Gastrocnemius medialis (tissue), 4 donors: ENCODE results near the gene STRA6. TPM values are rescaled to one million over a fixed set of nuclear protein-coding genes. Genes with fewer than 3 reads are reported as not detected.

Experiments
- ATAC-seq, 2 donors: fragments of 150-250 bp; one replicate each; pipeline ENCODE4 v1.9.1; 2016
- DNase-seq, 2 donors: peaks; one replicate each; pipeline ENCODE4 v3.0.0-alpha.2; 2019
- H3K27ac ChIP-seq, 4 donors: fragments of 200-600 bp; sonication (generic); 1 replicate in 1 of 4; 2 replicates in 3 of 4; pipeline ENCODE4 v1.5.1; 2016 to 2018; ENCODE audit warnings: mild to moderate bottlenecking in 2 of 4, moderate library complexity in 1 of 4
- H3K27me3 ChIP-seq, 3 donors: fragments of 200-600 bp; sonication (generic) in 2 of 3; 1 replicate in 1 of 3; 2 replicates in 2 of 3; pipeline versions ENCODE4 v1.5.1 to v1.6.0; 2016 to 2019; ENCODE audit warnings: mild to moderate bottlenecking in 1 of 3, moderate library complexity in 1 of 3
- H3K36me3 ChIP-seq, 2 donors: fragments of 200-600 bp; sonication (generic) in 1 of 2; one replicate each; pipeline ENCODE4 v1.5.1; 2017 to 2018
- H3K4me1 ChIP-seq, 2 donors: fragments of 200-600 bp; sonication (generic) in 1 of 2; one replicate each; pipeline ENCODE4 v1.5.1; 2016 to 2017; ENCODE audit warnings: mild to moderate bottlenecking in 2 of 2
- H3K4me3 ChIP-seq, 4 donors: fragments of 200-600 bp; sonication (generic) in 3 of 4; 1 replicate in 1 of 4; 2 replicates in 3 of 4; pipeline ENCODE4 v1.5.1; 2016 to 2019; ENCODE audit warnings: mild to moderate bottlenecking in 2 of 4
- H3K9me3 ChIP-seq, 3 donors: fragments of 200-600 bp; sonication (generic) in 2 of 3; 1 replicate in 1 of 3; 2 replicates in 2 of 3; pipeline ENCODE4 v1.5.1; 2016 to 2019
- CTCF ChIP-seq, 5 experiments: fragments of 450-650 bp in 3 of 5; fragments of 200-600 bp in 2 of 5; sonication (generic) in 2 of 5; IDR thresholded peaks in 4 of 5; conservative IDR thresholded peaks in 1 of 5; 1 replicate in 4 of 5; 2 replicates in 1 of 5; pipeline ENCODE4 v1.5.1; 2016 to 2019; ENCODE audit warnings: antibody characterized with exemption in 5 of 5, mild to moderate bottlenecking in 3 of 5, moderate library complexity in 3 of 5
- POLR2A ChIP-seq, 2 donors: fragments of 450-650 bp; IDR thresholded peaks; one replicate each; pipeline ENCODE4 v1.6.1; 2017; ENCODE audit warnings: antibody characterized with exemption in 2 of 2, mild to moderate bottlenecking in 2 of 2, moderate library complexity in 2 of 2
- in situ Hi-C, 4 donors: fragments of 200-750 bp; cut with MboI; loops; one replicate each; pipeline versions ENCODE4 v1.15.0 to v1.8.0; 2017; ENCODE audit warnings: low sequenced_read_pairs in 4 of 4
- intact Hi-C: fragments of 100-400 bp; cut with DNase I; formaldehyde crosslinking; loops from one replicate; pipeline ENCODE4 v1.15.1; 2023; ENCODE audit warnings: low total_unique reads
- total RNA-seq, 4 donors: library from RNA; depleted of rRNA; stranded (reverse); fragments of >200 nt; gene quantifications; one replicate each; pipeline versions ENCODE4 v1.1.0 to v1.2.3, GENCODE V29; 2016

Gene STRA6
- total RNA-seq, 4 donors from 2014 or later: not detected

- Histone ChIP-seq H3K9me3 (no peaks in the 10 kb centered on the region), H3K4me1 (no peaks in the 10 kb centered on the region), H3K36me3 (no peaks in the 10 kb centered on the region), H3K27ac (no peak overlapping the region), H3K4me3 (no peak overlapping the region), H3K27me3 (peaks cover 0 to 18% (median 10%) of the 10 kb centered on the region in 3 donors)
- no peak for DNase-seq
- in situ Hi-C loops: no loop called here
- no peak for ATAC-seq
- intact Hi-C loops: no loop called here
- no peak for TF ChIP-seq CTCF (IDR thresholded peaks at IDR 0.05 in 4 of 5, conservative IDR thresholded peaks at IDR 0.05 in 1 of 5)
- TF ChIP-seq POLR2A (IDR thresholded peaks at IDR 0.05): no peak
These were observed 15.6 kb upstream of the STRA6 start for GRCh38 chr15:74217907-74218885.

- H3K4me3 ChIP-seq: no peak overlapping the region
- H3K27me3 ChIP-seq: peaks cover 0 to 9% (median 4%) of the 10 kb centered on the region in 3 donors
- no peaks in the 10 kb centered on the region for H3K36me3 ChIP-seq
- TF ChIP-seq CTCF (IDR thresholded peaks at IDR 0.05 in 4 of 5, conservative IDR thresholded peaks at IDR 0.05 in 1 of 5) (no peak), POLR2A (IDR thresholded peaks at IDR 0.05) (no peak)
- DNase-seq (no peak), ATAC-seq (no peak)
- no peak overlapping the region for H3K27ac ChIP-seq
- in situ Hi-C loops (no loop called here), intact Hi-C loops (no loop called here)
- H3K4me1 ChIP-seq: no peaks in the 10 kb centered on the region
- no peaks in the 10 kb centered on the region for H3K9me3 ChIP-seq
These were observed 14.4 kb upstream of the STRA6 start for GRCh38 chr15:74216949-74217348.

GRCh38 chr15:74215958-74216357 lies 13.4 kb upstream of the STRA6 start:
- no peaks in the 10 kb centered on the region for H3K36me3 ChIP-seq
- intact Hi-C loops: no loop called here
- H3K27me3 ChIP-seq: peaks cover 0 to 4% (median 0%) of the 10 kb centered on the region in 3 donors
- no peaks in the 10 kb centered on the region for H3K4me1 ChIP-seq
- ATAC-seq (no peak), DNase-seq (no peak)
- H3K27ac ChIP-seq: no peak overlapping the region
- H3K4me3 ChIP-seq: no peak overlapping the region
- no peaks in the 10 kb centered on the region for H3K9me3 ChIP-seq
- in situ Hi-C loops: no loop called here
- no peak for TF ChIP-seq CTCF (IDR thresholded peaks at IDR 0.05 in 4 of 5, conservative IDR thresholded peaks at IDR 0.05 in 1 of 5)
- no peak for TF ChIP-seq POLR2A (IDR thresholded peaks at IDR 0.05)

- no peak for DNase-seq
- intact Hi-C loops: no loop called here
- no peaks in the 10 kb centered on the region for H3K36me3 ChIP-seq
- no peak for TF ChIP-seq CTCF (IDR thresholded peaks at IDR 0.05 in 4 of 5, conservative IDR thresholded peaks at IDR 0.05 in 1 of 5)
- TF ChIP-seq POLR2A (IDR thresholded peaks at IDR 0.05): no peak
- in situ Hi-C loops: no loop called here
- no peak overlapping the region for H3K27ac ChIP-seq
- H3K4me1 ChIP-seq: no peaks in the 10 kb centered on the region
- H3K4me3 ChIP-seq: no peak overlapping the region
- peaks cover 0 to 4% (median 0%) of the 10 kb centered on the region in 3 donors for H3K27me3 ChIP-seq
- no peaks in the 10 kb centered on the region for H3K9me3 ChIP-seq
- no peak for ATAC-seq
These were observed 11.9 kb upstream of the STRA6 start for GRCh38 chr15:74214324-74215021.
